ENCODE measurements around the gene UMAD1.
A peak's percentile ranks its signal among the peaks of the same experiment; 100 is the strongest.

Gene UMAD1

DNA sequence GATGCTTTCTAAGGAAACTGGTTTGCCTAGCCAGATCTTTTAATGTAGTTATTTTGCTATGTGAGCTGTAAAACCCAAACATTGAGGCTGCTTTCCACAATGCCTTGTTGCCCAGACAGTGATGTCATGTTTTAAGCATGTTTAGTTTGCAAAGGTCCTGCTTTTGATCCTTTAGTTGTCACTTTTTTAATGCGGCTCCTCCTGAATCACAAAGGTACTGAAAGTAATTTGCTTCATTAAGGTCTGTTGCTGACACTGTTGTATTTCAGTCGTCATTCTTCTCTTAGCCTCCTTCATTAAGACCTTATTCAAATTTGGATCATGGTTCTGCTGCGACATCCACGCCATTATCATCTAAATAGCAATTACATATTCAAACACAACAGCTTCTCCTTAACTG, 67.3 kb downstream of the UMAD1 start:
- H3K27ac ChIP-seq (ENCODE audit: low read length): no peak overlapping the region
- H3K4me3 ChIP-seq (ENCODE audit: low read depth in 1 of 2, low read length in 2 of 2): no peak overlapping the region
- H2AFZ ChIP-seq (ENCODE audit: low read depth, low read length): no peak overlapping the region
- TF ChIP-seq, protein P1, sequence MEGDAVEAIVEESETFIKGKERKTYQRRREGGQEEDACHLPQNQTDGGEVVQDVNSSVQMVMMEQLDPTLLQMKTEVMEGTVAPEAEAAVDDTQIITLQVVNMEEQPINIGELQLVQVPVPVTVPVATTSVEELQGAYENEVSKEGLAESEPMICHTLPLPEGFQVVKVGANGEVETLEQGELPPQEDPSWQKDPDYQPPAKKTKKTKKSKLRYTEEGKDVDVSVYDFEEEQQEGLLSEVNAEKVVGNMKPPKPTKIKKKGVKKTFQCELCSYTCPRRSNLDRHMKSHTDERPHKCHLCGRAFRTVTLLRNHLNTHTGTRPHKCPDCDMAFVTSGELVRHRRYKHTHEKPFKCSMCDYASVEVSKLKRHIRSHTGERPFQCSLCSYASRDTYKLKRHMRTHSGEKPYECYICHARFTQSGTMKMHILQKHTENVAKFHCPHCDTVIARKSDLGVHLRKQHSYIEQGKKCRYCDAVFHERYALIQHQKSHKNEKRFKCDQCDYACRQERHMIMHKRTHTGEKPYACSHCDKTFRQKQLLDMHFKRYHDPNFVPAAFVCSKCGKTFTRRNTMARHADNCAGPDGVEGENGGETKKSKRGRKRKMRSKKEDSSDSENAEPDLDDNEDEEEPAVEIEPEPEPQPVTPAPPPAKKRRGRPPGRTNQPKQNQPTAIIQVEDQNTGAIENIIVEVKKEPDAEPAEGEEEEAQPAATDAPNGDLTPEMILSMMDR (IDR thresholded peaks at IDR 0.05; ENCODE audit: borderline replicate concordance, extremely low read depth, low read length, poor library complexity, severe bottlenecking): no peak
- no peak for TF ChIP-seq EZH2 (IDR thresholded peaks at IDR 0.05; ENCODE audit: borderline replicate concordance, low read depth, low read length, severe bottlenecking)
- no peak overlapping the region for H3K4me2 ChIP-seq (ENCODE audit: insufficient read depth, low read length)
- DNase-seq (no peak), ATAC-seq (ENCODE audit: insufficient read depth, low read depth) (no peak)
- peaks cover 7% of the 10 kb centered on the region; the same call in 1 of the 2 replicates for H3K4me1 ChIP-seq (ENCODE audit: insufficient read depth, low read length)
- H3K36me3 ChIP-seq (ENCODE audit: insufficient read depth, low read length): no peaks in the 10 kb centered on the region
- H3K79me2 ChIP-seq (ENCODE audit: insufficient read depth, low read length): no peaks in the 10 kb centered on the region
- no peaks in the 10 kb centered on the region for H3K9me3 ChIP-seq (ENCODE audit: insufficient read depth, low read length, severe bottlenecking)
- H4K20me1 ChIP-seq (ENCODE audit: insufficient read depth, low read length): no peaks in the 10 kb centered on the region
- H3K27me3 ChIP-seq (ENCODE audit: insufficient read depth, low read length, poor library complexity): no peaks in the 10 kb centered on the region
- H3K9ac ChIP-seq (ENCODE audit: low read depth, low read length): no peak overlapping the region

DNA sequence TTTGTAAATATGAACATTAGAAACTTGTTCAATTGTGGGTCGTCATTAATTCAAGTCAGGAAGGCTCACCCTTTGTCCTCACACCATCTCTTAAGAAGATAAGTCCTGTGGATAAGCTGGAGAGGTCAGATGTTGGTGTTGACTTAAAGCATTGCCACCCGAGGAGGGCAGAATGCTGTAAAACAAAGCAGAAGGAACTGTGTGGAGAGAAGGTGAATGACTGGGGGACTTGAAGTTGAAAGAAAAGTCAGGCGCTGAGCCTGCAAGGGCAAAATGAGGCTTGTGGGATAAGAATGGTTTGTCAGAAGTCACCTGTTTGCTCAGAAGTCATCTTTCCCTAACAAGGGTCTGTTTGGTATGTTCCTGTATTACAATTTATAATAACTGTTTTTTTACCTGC, 68.7 kb downstream of the UMAD1 start:
- no peak overlapping the region for H3K4me3 ChIP-seq (ENCODE audit: low read depth in 1 of 2, low read length in 2 of 2)
- H3K4me1 ChIP-seq (ENCODE audit: insufficient read depth, low read length): peaks cover 19% of the 10 kb centered on the region
- H3K4me2 ChIP-seq (ENCODE audit: insufficient read depth, low read length): no peak overlapping the region
- TF ChIP-seq, protein P1 (IDR thresholded peaks at IDR 0.05; ENCODE audit: borderline replicate concordance, extremely low read depth, low read length, poor library complexity, severe bottlenecking): no peak
- no peak for TF ChIP-seq EZH2 (IDR thresholded peaks at IDR 0.05; ENCODE audit: borderline replicate concordance, low read depth, low read length, severe bottlenecking)
- 0 out of 3 replicates have a peak, but pooled peaks have one; percentile 33 for ATAC-seq (ENCODE audit: insufficient read depth, low read depth)
- H3K9ac ChIP-seq (ENCODE audit: low read depth, low read length): no peak overlapping the region
- H3K9me3 ChIP-seq (ENCODE audit: insufficient read depth, low read length, severe bottlenecking): no peaks in the 10 kb centered on the region
- DNase-seq: no peak
- no peaks in the 10 kb centered on the region for H3K27me3 ChIP-seq (ENCODE audit: insufficient read depth, low read length, poor library complexity)
- H3K27ac ChIP-seq (ENCODE audit: low read length): no peak overlapping the region
- no peaks in the 10 kb centered on the region for H4K20me1 ChIP-seq (ENCODE audit: insufficient read depth, low read length)
- no peak overlapping the region for H2AFZ ChIP-seq (ENCODE audit: low read depth, low read length)
- no peaks in the 10 kb centered on the region for H3K79me2 ChIP-seq (ENCODE audit: insufficient read depth, low read length)
- H3K36me3 ChIP-seq (ENCODE audit: insufficient read depth, low read length): no peaks in the 10 kb centered on the region

DNA sequence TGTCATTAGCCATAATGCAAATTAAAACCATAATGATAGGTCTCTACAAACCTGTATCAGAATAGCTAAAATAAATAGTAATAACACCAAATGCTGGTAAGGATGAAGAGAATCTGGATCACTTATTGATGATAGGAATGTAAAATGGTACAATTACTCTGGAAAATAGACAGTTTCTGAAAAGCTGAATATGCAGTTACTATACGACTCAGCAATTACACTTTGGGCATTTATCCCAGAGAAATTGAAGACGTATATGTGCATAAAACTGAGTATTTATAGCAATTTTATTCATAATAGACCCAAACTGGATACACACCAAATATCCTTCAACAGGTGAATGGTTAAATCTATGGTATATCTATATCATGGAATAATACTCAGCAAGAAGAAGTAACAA, 69.9 kb downstream of the UMAD1 start:
- no peak for DNase-seq
- H3K36me3 ChIP-seq (ENCODE audit: insufficient read depth, low read length): no peaks in the 10 kb centered on the region
- no peak overlapping the region for H3K9ac ChIP-seq (ENCODE audit: low read depth, low read length)
- H3K9me3 ChIP-seq (ENCODE audit: insufficient read depth, low read length, severe bottlenecking): no peaks in the 10 kb centered on the region
- H3K79me2 ChIP-seq (ENCODE audit: insufficient read depth, low read length): no peaks in the 10 kb centered on the region
- H3K4me2 ChIP-seq (ENCODE audit: insufficient read depth, low read length): no peak overlapping the region
- H4K20me1 ChIP-seq (ENCODE audit: insufficient read depth, low read length): no peaks in the 10 kb centered on the region
- no peak overlapping the region for H3K27ac ChIP-seq (ENCODE audit: low read length)
- peaks cover 20% of the 10 kb centered on the region for H3K4me1 ChIP-seq (ENCODE audit: insufficient read depth, low read length)
- H3K4me3 ChIP-seq (ENCODE audit: low read depth in 1 of 2, low read length in 2 of 2): no peak overlapping the region
- ATAC-seq (ENCODE audit: insufficient read depth, low read depth): no peak
- no peaks in the 10 kb centered on the region for H3K27me3 ChIP-seq (ENCODE audit: insufficient read depth, low read length, poor library complexity)
- TF ChIP-seq, protein P1 (IDR thresholded peaks at IDR 0.05; ENCODE audit: borderline replicate concordance, extremely low read depth, low read length, poor library complexity, severe bottlenecking): no peak
- TF ChIP-seq EZH2 (IDR thresholded peaks at IDR 0.05; ENCODE audit: borderline replicate concordance, low read depth, low read length, severe bottlenecking): no peak
- H2AFZ ChIP-seq (ENCODE audit: low read depth, low read length): no peak overlapping the region

DNA sequence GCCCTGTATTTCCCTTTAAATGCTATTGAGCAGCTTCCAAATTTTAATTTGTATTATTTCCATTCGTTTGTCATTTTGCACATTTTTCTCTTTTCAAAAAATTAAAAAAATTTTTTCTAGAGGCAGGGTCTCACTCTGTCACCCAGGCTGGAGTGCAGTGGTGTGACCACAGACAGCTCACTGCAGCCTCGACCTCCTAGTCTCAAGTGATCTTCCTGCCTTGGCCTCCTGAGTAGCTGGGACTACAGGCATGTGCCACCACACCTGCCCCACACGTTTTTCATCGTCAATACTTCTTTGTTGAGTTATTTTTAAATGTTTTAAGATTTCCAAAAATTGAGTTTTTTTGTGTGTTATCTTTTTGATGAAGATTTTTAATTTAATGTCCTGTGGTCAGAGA, 73.2 kb downstream of the UMAD1 start:
- peak; percentile 74 for ATAC-seq (ENCODE audit: insufficient read depth, low read depth)
- Histone ChIP-seq H3K36me3 (ENCODE audit: insufficient read depth, low read length) (no peaks in the 10 kb centered on the region), H3K4me1 (ENCODE audit: insufficient read depth, low read length) (peaks cover 31% of the 10 kb centered on the region), H3K27ac (ENCODE audit: low read length) (no peak overlapping the region), H2AFZ (ENCODE audit: low read depth, low read length) (no peak overlapping the region), H3K9ac (ENCODE audit: low read depth, low read length) (no peak overlapping the region; the same call in 1 of the 2 replicates), H3K9me3 (ENCODE audit: insufficient read depth, low read length, severe bottlenecking) (no peaks in the 10 kb centered on the region), H3K79me2 (ENCODE audit: insufficient read depth, low read length) (no peaks in the 10 kb centered on the region), H3K4me3 (ENCODE audit: low read depth in 1 of 2, low read length in 2 of 2) (no peak overlapping the region), H4K20me1 (ENCODE audit: insufficient read depth, low read length) (no peaks in the 10 kb centered on the region), H3K4me2 (ENCODE audit: insufficient read depth, low read length) (no peak overlapping the region), H3K27me3 (ENCODE audit: insufficient read depth, low read length, poor library complexity) (no peaks in the 10 kb centered on the region)
- no peak for TF ChIP-seq EZH2 (IDR thresholded peaks at IDR 0.05; ENCODE audit: borderline replicate concordance, low read depth, low read length, severe bottlenecking)
- TF ChIP-seq, protein P1 (IDR thresholded peaks at IDR 0.05; ENCODE audit: borderline replicate concordance, extremely low read depth, low read length, poor library complexity, severe bottlenecking): no peak
- peak; percentile 33 for DNase-seq

Measured in DND-41 (cell line).